Prostate gland (tissue), 2 donors: ENCODE measurements around the gene NOL6. TPM values are rescaled to one million over a fixed set of nuclear protein-coding genes. Genes with fewer than 3 reads are reported as not detected.
A peak's percentile ranks its signal among the peaks of the same experiment; 100 is the strongest.

Experiments
- DNase-seq: peaks from one replicate; pipeline ENCODE4 v3.0.0-alpha.2; 2019; ENCODE audit warnings: low spot score
- H3K27ac ChIP-seq, 2 donors: fragments of 200-600 bp; sonication (generic); 2 replicates each; pipeline ENCODE4 v1.5.1; 2017 to 2019
- H3K27me3 ChIP-seq: fragments of 200-600 bp; sonication (generic); replicated peaks from 2 replicates; pipeline ENCODE4 v1.5.1; 2019; ENCODE audit not compliant: insufficient read depth
- H3K36me3 ChIP-seq, 2 donors: fragments of 200-600 bp; sonication (generic); 1 replicate in 1 of 2; 2 replicates in 1 of 2; pipeline versions ENCODE4 v1.5.1 to v1.8.1; 2017 to 2019
- H3K4me1 ChIP-seq: fragments of 200-600 bp; sonication (generic); replicated peaks from 2 replicates; pipeline ENCODE4 v1.5.1; 2019
- H3K4me3 ChIP-seq, 2 donors: fragments of 200-600 bp; sonication (generic); 2 replicates each; pipeline ENCODE4 v1.5.1; 2017 to 2019
- H3K9me3 ChIP-seq: fragments of 200-600 bp; sonication (generic); 2 replicates; pipeline ENCODE4 v1.5.1; 2017
- POLR2A ChIP-seq: fragments of 450-650 bp; IDR thresholded peaks from one replicate; pipeline ENCODE4 v1.6.1; 2016; ENCODE audit warnings: antibody characterized with exemption, mild to moderate bottlenecking
- POLR2AphosphoS5 ChIP-seq: sonication (generic); formaldehyde crosslinking; IDR thresholded peaks from one replicate; pipeline ENCODE4 v1.6.1; 2017; ENCODE audit warnings: antibody characterized with exemption
- WGBS: methylation state at CpG from one replicate; pipeline ENCODE4 v1.1.5; 2018; 5-methylcytosine and 5-hydroxymethylcytosine counted together
- intact Hi-C: fragments of 100-400 bp; cut with DNase I; formaldehyde crosslinking; loops from one replicate; pipeline ENCODE4 v1.14.2; 2022
- total RNA-seq, 2 donors: library from RNA; depleted of rRNA; stranded (reverse); fragments of >200 nt; gene quantifications; one replicate each; pipeline ENCODE4 v1.1.0, GENCODE V29; 2016
- TF ChIP-seq, protein P1 (sequence below), 4 experiments: fragments of 200-600 bp in 2 of 4; fragments of 450-650 bp in 2 of 4; sonication (generic) in 2 of 4; IDR thresholded peaks; 1 replicate in 3 of 4; 2 replicates in 1 of 4; pipeline ENCODE4 v1.5.1; 2016 to 2019; ENCODE audit warnings: antibody characterized with exemption in 4 of 4, mild to moderate bottlenecking in 2 of 4, moderate library complexity in 2 of 4

The NOL6 gene
- total RNA-seq, 2 donors from 2014 or later, result 28.6 to 30.9 TPM

DNA sequence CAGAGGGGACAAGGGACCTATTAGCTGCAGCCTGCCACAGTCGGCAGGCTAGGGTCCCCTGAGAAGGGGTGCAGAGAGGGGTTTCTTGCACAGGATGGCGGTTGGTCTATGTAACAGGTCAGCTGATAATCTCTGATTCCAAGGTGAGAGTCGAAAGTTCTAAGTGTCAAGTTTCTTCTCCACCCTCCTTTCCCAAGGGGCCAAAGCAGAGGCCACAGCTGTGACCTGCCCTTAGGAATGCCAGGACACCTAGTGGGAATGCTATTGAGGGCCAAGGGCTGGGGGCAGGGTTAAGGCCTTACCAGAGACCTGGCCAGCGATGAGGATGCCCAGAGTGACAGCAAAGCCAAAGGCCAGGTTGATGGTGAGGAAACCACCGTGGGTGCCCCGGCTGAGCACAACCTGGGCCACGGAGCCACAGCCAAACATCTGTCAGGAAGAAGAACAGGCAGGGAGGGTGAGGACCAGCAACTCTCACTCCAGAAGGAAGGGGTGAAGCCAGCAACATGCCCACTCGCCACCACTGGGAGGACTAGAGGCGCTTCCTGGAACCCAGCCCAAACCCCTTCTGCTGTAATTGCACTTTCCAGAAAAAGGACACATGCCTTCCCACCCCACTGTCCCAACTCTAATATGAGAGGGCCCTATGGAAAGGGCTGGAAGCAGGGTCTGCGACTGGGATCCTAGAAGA is 30.1 kb downstream of the NOL6 start:
- DNase-seq, result no peak
- Histone ChIP-seq H3K27ac (peak overlapping the region; percentile 16 to 24), H3K27me3 (no peaks in the 10 kb centered on the region), H3K9me3 (no peaks in the 10 kb centered on the region), H3K4me3 (no peak overlapping the region), H3K36me3 (peaks cover 6 to 13% of the 10 kb centered on the region in 2 donors), H3K4me1 (peaks cover 7% of the 10 kb centered on the region)
- TF ChIP-seq, protein P1, sequence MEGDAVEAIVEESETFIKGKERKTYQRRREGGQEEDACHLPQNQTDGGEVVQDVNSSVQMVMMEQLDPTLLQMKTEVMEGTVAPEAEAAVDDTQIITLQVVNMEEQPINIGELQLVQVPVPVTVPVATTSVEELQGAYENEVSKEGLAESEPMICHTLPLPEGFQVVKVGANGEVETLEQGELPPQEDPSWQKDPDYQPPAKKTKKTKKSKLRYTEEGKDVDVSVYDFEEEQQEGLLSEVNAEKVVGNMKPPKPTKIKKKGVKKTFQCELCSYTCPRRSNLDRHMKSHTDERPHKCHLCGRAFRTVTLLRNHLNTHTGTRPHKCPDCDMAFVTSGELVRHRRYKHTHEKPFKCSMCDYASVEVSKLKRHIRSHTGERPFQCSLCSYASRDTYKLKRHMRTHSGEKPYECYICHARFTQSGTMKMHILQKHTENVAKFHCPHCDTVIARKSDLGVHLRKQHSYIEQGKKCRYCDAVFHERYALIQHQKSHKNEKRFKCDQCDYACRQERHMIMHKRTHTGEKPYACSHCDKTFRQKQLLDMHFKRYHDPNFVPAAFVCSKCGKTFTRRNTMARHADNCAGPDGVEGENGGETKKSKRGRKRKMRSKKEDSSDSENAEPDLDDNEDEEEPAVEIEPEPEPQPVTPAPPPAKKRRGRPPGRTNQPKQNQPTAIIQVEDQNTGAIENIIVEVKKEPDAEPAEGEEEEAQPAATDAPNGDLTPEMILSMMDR (IDR thresholded peaks at IDR 0.05), result no peak
- no peak for TF ChIP-seq POLR2A
- no peak for TF ChIP-seq POLR2AphosphoS5
- intact Hi-C loops, result no loop called here
- WGBS, result 75% methylated on average over 10 of the region's 10 CpGs

- Histone ChIP-seq H3K27ac (peak overlapping the region in 1 of 2 donors; percentile 16), H3K27me3 (no peaks in the 10 kb centered on the region), H3K4me3 (no peak overlapping the region), H3K36me3 (peaks cover 6 to 13% of the 10 kb centered on the region in 2 donors), H3K9me3 (no peaks in the 10 kb centered on the region), H3K4me1 (peaks cover 7% of the 10 kb centered on the region)
- no peak for DNase-seq
- WGBS, result 73% methylated on average over 9 of the region's 9 CpGs
- TF ChIP-seq POLR2A, result no peak
- TF ChIP-seq, protein P1 (IDR thresholded peaks at IDR 0.05), result no peak
- no peak for TF ChIP-seq POLR2AphosphoS5
- intact Hi-C loops, result no loop called here
Measured at GRCh38 chr9:33443047-33443446, 30.7 kb downstream of the NOL6 start.

GRCh38 chr9:33442125-33442524 is 31.6 kb downstream of the NOL6 start:
- WGBS, result 90% methylated on average over 15 of the region's 15 CpGs
- H3K9me3 ChIP-seq, result no peaks in the 10 kb centered on the region
- DNase-seq, result no peak
- H3K27ac ChIP-seq, result no peak overlapping the region
- no peak overlapping the region for H3K4me3 ChIP-seq
- peaks cover 6 to 13% of the 10 kb centered on the region in 2 donors for H3K36me3 ChIP-seq
- intact Hi-C loops, result no loop called here
- H3K27me3 ChIP-seq, result no peaks in the 10 kb centered on the region
- peaks cover 5% of the 10 kb centered on the region for H3K4me1 ChIP-seq
- TF ChIP-seq, protein P1 (IDR thresholded peaks at IDR 0.05), result no peak
- TF ChIP-seq POLR2AphosphoS5 (no peak), POLR2A (no peak)

DNA sequence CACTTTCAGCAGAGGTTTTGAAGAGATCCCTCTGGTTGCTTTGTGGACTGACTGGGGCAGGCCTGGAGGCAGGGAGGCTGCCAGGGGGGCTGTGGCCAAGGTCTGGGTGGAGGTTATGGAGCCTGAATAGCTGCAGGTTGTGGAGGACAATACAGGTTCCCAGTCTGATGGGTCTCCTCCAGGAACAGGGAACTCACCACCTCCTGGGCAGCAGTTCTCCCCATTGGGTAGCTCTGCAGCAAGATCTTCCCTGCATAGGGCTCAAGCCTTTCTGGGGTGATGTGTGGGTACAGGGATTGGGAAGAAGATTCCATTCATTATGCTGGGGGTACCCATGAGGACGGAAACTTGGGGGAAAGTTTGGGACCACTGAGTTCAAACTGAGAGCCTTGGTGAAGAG is 33.1 kb downstream of the NOL6 start:
- intact Hi-C loops, result no loop called here
- TF ChIP-seq POLR2A (no peak), POLR2AphosphoS5 (no peak)
- TF ChIP-seq, protein P1 (IDR thresholded peaks at IDR 0.05), result no peak
- Histone ChIP-seq H3K4me1 (peaks cover 5% of the 10 kb centered on the region), H3K27ac (peak overlapping the region in 1 of 2 donors; percentile 10), H3K36me3 (peaks cover 6 to 13% of the 10 kb centered on the region in 2 donors), H3K4me3 (no peak overlapping the region), H3K9me3 (no peaks in the 10 kb centered on the region), H3K27me3 (no peaks in the 10 kb centered on the region)
- WGBS, result 94% methylated on average over 1 of the region's 1 CpG
- DNase-seq, result no peak

DNA sequence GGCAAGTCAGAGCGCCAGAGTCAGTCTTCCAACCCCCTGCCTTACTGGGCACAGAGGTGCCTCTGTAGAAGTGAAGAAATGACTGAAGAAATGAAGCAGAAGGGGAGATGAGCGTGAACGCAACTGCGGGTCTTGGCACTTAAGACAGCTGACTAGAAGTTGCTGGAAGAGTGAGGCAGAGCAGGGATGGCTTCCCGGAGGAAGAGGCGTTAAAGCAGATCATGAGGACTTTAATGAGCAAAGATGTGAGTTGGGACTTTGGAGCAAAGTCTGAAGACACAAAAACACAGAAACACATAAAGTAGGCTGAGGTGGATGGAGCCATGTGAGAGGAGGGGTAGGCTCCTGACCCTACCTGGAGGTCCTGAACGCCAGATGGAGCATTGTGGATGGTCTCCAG is 33.5 kb downstream of the NOL6 start:
- intact Hi-C loops, result no loop called here
- TF ChIP-seq, protein P1 (IDR thresholded peaks at IDR 0.05), result no peak
- TF ChIP-seq POLR2AphosphoS5 (no peak), POLR2A (no peak)
- Histone ChIP-seq H3K36me3 (peaks cover 6 to 13% of the 10 kb centered on the region in 2 donors), H3K27me3 (no peaks in the 10 kb centered on the region), H3K4me3 (no peak overlapping the region), H3K27ac (peak overlapping the region in 1 of 2 donors; percentile 33), H3K9me3 (no peaks in the 10 kb centered on the region), H3K4me1 (peaks cover 5% of the 10 kb centered on the region)
- no peak for DNase-seq
- 87% methylated on average over 7 of the region's 7 CpGs for WGBS
